Mesenchymal stem cell (in vitro differentiated cells and primary cell): ENCODE measurements around the gene RO60.
A peak's percentile ranks its signal among the peaks of the same experiment; 100 is the strongest.

Experiments
- DNase-seq: peaks from one replicate; pipeline ENCODE4 v3.0.0-alpha.2; 2013
- H2AFZ ChIP-seq: one replicate; pipeline ENCODE4 v1.6.1; 2013; ENCODE audit warnings: low read depth, mild to moderate bottlenecking, control low read depth, inconsistent platforms, low read length, moderate library complexity
- H2AK5ac ChIP-seq: 2 replicates; pipeline ENCODE4 v1.6.1; 2013; ENCODE audit warnings: low read length, moderate library complexity, mild to moderate bottlenecking, inconsistent platforms; ENCODE audit not compliant: severe bottlenecking
- H2BK120ac ChIP-seq: one replicate; pipeline ENCODE4 v1.6.1; 2013; ENCODE audit warnings: low read depth, mild to moderate bottlenecking, inconsistent platforms, low read length, moderate library complexity
- H2BK12ac ChIP-seq, 2 experiments: one replicate each; pipeline ENCODE4 v1.6.1; 2013; ENCODE audit warnings: inconsistent platforms in 2 of 2, low read length in 2 of 2, mild to moderate bottlenecking in 2 of 2, moderate library complexity in 2 of 2, control low read depth in 1 of 2
- H2BK15ac ChIP-seq: one replicate; pipeline ENCODE4 v1.6.1; 2013; ENCODE audit warnings: mild to moderate bottlenecking, low read depth, inconsistent platforms; ENCODE audit not compliant: poor library complexity, severe bottlenecking
- H2BK5ac ChIP-seq: 2 replicates; pipeline ENCODE4 v1.6.1; 2013; ENCODE audit warnings: low read depth, mild to moderate bottlenecking, low read length, control low read depth, inconsistent platforms; ENCODE audit not compliant: poor library complexity, severe bottlenecking
- H3K14ac ChIP-seq, 2 experiments: one replicate each; pipeline ENCODE4 v1.6.1; 2013; ENCODE audit warnings: inconsistent platforms in 2 of 2, low read length in 2 of 2, control low read depth in 1 of 2, mild to moderate bottlenecking in 1 of 2, moderate library complexity in 1 of 2
- H3K18ac ChIP-seq, 2 experiments: one replicate each; pipeline ENCODE4 v1.6.1; 2013; ENCODE audit warnings: inconsistent platforms in 2 of 2, low read length in 2 of 2, control low read depth in 1 of 2, low read depth in 1 of 2, mild to moderate bottlenecking in 1 of 2
- H3K23ac ChIP-seq, 2 experiments: one replicate each; pipeline ENCODE4 v1.6.1; 2013; ENCODE audit warnings: inconsistent platforms in 2 of 2, low read length in 2 of 2, mild to moderate bottlenecking in 2 of 2, moderate library complexity in 2 of 2, control low read depth in 1 of 2
- H3K27ac ChIP-seq: 2 replicates; pipeline ENCODE4 v1.5.1; 2013; ENCODE audit warnings: mild to moderate bottlenecking, moderate library complexity, low read length, control low read depth, inconsistent platforms; ENCODE audit not compliant: poor library complexity, severe bottlenecking
- H3K27me3 ChIP-seq, 2 experiments: 2 replicates each; pipeline versions ENCODE4 v1.6.1 to v1.7.0; 2013; ENCODE audit warnings: low read length in 2 of 2, mild to moderate bottlenecking in 2 of 2, moderate library complexity in 2 of 2, control low read depth in 1 of 2, inconsistent platforms in 1 of 2; ENCODE audit not compliant: control insufficient read depth in 1 of 2, insufficient read depth in 1 of 2
- H3K36me3 ChIP-seq, 2 experiments: 2 replicates each; pipeline versions ENCODE4 v1.6.1 to v1.7.0; 2013; ENCODE audit warnings: low read length in 2 of 2, control low read depth in 1 of 2, inconsistent platforms in 1 of 2, low read depth in 1 of 2, mild to moderate bottlenecking in 1 of 2; ENCODE audit not compliant: insufficient read depth in 2 of 2, control insufficient read depth in 1 of 2
- H3K4ac ChIP-seq, 2 experiments: one replicate each; pipeline ENCODE4 v1.6.1; 2013; ENCODE audit warnings: inconsistent platforms in 2 of 2, low read length in 2 of 2, mild to moderate bottlenecking in 2 of 2, moderate library complexity in 2 of 2, control low read depth in 1 of 2, low read depth in 1 of 2
- H3K4me1 ChIP-seq: 2 replicates; pipeline ENCODE4 v1.6.1; 2013; ENCODE audit warnings: low read depth, low read length, control low read depth; ENCODE audit not compliant: control insufficient read depth, insufficient read depth
- H3K4me2 ChIP-seq: 2 replicates; pipeline ENCODE4 v1.6.1; 2013; ENCODE audit warnings: low read length, mild to moderate bottlenecking, inconsistent platforms; ENCODE audit not compliant: poor library complexity, severe bottlenecking
- H3K4me3 ChIP-seq, 2 experiments: 2 replicates each; pipeline versions ENCODE4 v1.5.1 to v1.7.0; 2013; ENCODE audit warnings: low read length in 2 of 2, mild to moderate bottlenecking in 2 of 2, control low read depth in 1 of 2, low read depth in 1 of 2; ENCODE audit not compliant: insufficient read depth in 1 of 2
- H3K79me1 ChIP-seq: replicated peaks from 2 replicates; pipeline ENCODE4 v1.6.1; 2013; ENCODE audit warnings: mild to moderate bottlenecking, control low read depth, low read length, inconsistent platforms; ENCODE audit not compliant: poor library complexity, severe bottlenecking
- H3K9ac ChIP-seq: 2 replicates; pipeline ENCODE4 v1.7.0; 2013; ENCODE audit warnings: mild to moderate bottlenecking, low read length, moderate library complexity
- H3K9me3 ChIP-seq: 2 replicates; pipeline ENCODE4 v1.7.0; 2013; ENCODE audit warnings: mild to moderate bottlenecking, low read length; ENCODE audit not compliant: control insufficient read depth
- H4K8ac ChIP-seq: one replicate; pipeline ENCODE4 v1.6.1; 2013; ENCODE audit warnings: inconsistent platforms, mild to moderate bottlenecking, low read length, moderate library complexity
- H4K91ac ChIP-seq: one replicate; pipeline ENCODE4 v1.6.1; 2013; ENCODE audit warnings: mild to moderate bottlenecking, low read length, inconsistent platforms
- WGBS: methylation state at CpG from one replicate; pipeline ENCODE4 v1.1.7; 2013; ENCODE audit warnings: mixed read lengths; 5-methylcytosine and 5-hydroxymethylcytosine counted together

The RO60 gene

GRCh38 chr1:193054169-193054675, 5.2 kb upstream of the RO60 start:
- Histone ChIP-seq H2BK12ac (no peak overlapping the region), H2BK15ac (no peak overlapping the region), H3K27ac (no peak overlapping the region), H3K9me3 (no peaks in the 10 kb centered on the region), H3K4me1 (peaks cover 4% of the 10 kb centered on the region), H3K79me1 (peaks cover 19% of the 10 kb centered on the region), H2AK5ac (no peak overlapping the region), H3K18ac (no peak overlapping the region), H3K27me3 (no peaks in the 10 kb centered on the region), H3K9ac (no peak overlapping the region), H3K23ac (no peak overlapping the region), H3K4me2 (no peak overlapping the region), H3K4me3 (no peak overlapping the region), H3K36me3 (peaks cover 4 to 18% of the 10 kb centered on the region in 2 experiments), H4K8ac (no peak overlapping the region), H2BK120ac (no peak overlapping the region), H3K4ac (no peak overlapping the region), H3K14ac (no peak overlapping the region), H2BK5ac (no peak overlapping the region), H4K91ac (no peak overlapping the region), H2AFZ (no peak overlapping the region)
- no peak for DNase-seq
- WGBS = 82% methylated on average over 3 of the region's 4 CpGs

DNA sequence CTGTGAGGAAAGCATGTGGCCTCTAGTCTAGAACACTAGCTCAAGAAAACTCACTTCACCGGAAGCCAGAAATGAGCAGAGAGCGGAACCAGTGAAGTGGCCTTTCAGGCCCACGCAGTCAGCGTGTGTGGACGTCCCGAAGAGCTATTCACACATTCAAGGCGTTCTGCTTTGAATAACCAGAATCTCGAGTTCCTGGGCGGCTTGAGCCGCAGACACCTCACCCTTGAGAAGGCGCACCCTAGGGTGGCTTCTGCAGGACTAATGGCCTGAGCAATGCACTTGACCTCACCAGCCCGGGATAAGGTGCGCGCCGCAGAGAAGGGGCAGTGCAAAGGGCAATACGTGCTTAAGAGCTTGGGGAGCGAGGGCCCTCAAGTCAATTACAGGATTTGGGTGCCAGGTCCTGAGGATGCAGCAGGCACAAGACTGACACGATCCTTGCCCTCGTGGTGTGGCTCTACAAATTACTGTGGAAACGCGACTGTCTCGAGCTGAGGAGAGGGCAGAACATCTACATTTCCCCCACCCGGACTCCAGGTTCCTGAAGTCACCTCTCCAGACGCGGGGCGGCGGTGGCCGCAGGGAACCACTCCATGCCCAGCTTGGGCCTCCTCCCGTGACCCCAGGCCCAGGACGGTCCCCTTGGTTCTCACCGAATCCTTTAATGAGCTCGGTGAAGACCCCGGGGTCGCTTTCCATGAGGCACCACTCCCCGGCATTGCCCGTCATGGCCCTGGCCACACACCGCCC, 707 bp upstream of the RO60 start:
- H2AFZ ChIP-seq = peak overlapping the region; percentile 11
- peak overlapping the region; percentile 97 for H3K27ac ChIP-seq
- H2BK5ac ChIP-seq = no peak overlapping the region
- no peak overlapping the region for H2BK12ac ChIP-seq
- no peak overlapping the region for H2BK15ac ChIP-seq
- H3K9me3 ChIP-seq = no peaks in the 10 kb centered on the region
- no peaks in the 10 kb centered on the region for H3K27me3 ChIP-seq
- peak overlapping the region; percentile 69 for H4K91ac ChIP-seq
- H3K9ac ChIP-seq = peak overlapping the region; percentile 99
- peak overlapping the region in 1 of 2 experiments; percentile 30 for H3K14ac ChIP-seq
- H3K23ac ChIP-seq = peak overlapping the region in 1 of 2 experiments; percentile 63
- 4% methylated on average over 37 of the region's 37 CpGs for WGBS
- peak overlapping the region; percentile 42 for H3K4me2 ChIP-seq
- peak; percentile 70 for DNase-seq
- no peak overlapping the region for H2BK120ac ChIP-seq
- H2AK5ac ChIP-seq = no peak overlapping the region
- no peaks in the 10 kb centered on the region for H3K36me3 ChIP-seq
- peak overlapping the region; percentile 13 to 62 for H3K18ac ChIP-seq
- H3K79me1 ChIP-seq = peaks cover 9% of the 10 kb centered on the region
- peak overlapping the region; percentile 84 for H4K8ac ChIP-seq
- H3K4ac ChIP-seq = peak overlapping the region; percentile 5 to 57
- H3K4me3 ChIP-seq = peak overlapping the region; percentile 86 to 90
- peaks cover 4% of the 10 kb centered on the region for H3K4me1 ChIP-seq

DNA sequence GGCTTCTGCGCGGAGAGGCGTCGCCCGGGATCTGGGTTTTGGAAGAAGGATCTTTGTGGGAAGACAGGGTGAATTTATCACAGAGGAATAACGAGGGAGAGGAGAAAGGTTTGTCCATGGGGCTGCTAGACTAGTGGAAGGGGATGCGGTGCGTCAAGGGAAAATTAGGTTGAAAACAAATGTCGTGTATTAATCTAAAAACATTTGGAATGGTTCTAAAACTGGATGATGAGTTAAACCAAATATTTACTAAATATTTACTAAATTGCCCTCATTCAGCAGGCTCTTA, 647 bp downstream of the RO60 start:
- WGBS = 0% methylated on average over 8 of the region's 9 CpGs
- H3K9ac ChIP-seq = peak overlapping the region; percentile 99
- H4K91ac ChIP-seq = no peak overlapping the region

GRCh38 chr1:193060406-193060805, 994 bp downstream of the RO60 start:
- Histone ChIP-seq H2BK15ac (no peak overlapping the region), H3K4me3 (peak overlapping the region in 1 of 2 experiments; percentile 90), H3K4me1 (peaks cover 4% of the 10 kb centered on the region), H2BK12ac (no peak overlapping the region), H2AK5ac (no peak overlapping the region), H3K14ac (no peak overlapping the region), H4K8ac (no peak overlapping the region), H3K9ac (peak overlapping the region; percentile 99), H3K18ac (no peak overlapping the region), H3K9me3 (no peaks in the 10 kb centered on the region), H2BK5ac (no peak overlapping the region), H4K91ac (no peak overlapping the region), H3K27me3 (no peaks in the 10 kb centered on the region), H3K23ac (no peak overlapping the region), H2BK120ac (no peak overlapping the region), H3K4me2 (peak overlapping the region; percentile 77), H3K27ac (peak overlapping the region; percentile 62), H3K36me3 (no peaks in the 10 kb centered on the region), H3K79me1 (no peaks in the 10 kb centered on the region), H2AFZ (no peak overlapping the region), H3K4ac (no peak overlapping the region)
- WGBS = 43% methylated on average over 3 of the region's 4 CpGs
- no peak for DNase-seq

More for the DNA sequence above, 647 bp downstream of the RO60 start:
- H2BK12ac ChIP-seq = no peak overlapping the region
- H3K9me3 ChIP-seq = no peaks in the 10 kb centered on the region
- peak overlapping the region; percentile 97 for H3K27ac ChIP-seq
- no peaks in the 10 kb centered on the region for H3K27me3 ChIP-seq
- H3K79me1 ChIP-seq = peaks cover 2% of the 10 kb centered on the region
- peak overlapping the region; percentile 82 for H2BK5ac ChIP-seq
- H2BK120ac ChIP-seq = no peak overlapping the region
- H3K4ac ChIP-seq = no peak overlapping the region
- peak overlapping the region; percentile 86 to 90 for H3K4me3 ChIP-seq
- no peak overlapping the region for H3K23ac ChIP-seq
- no peak overlapping the region for H3K14ac ChIP-seq
- no peaks in the 10 kb centered on the region for H3K36me3 ChIP-seq
- H3K4me2 ChIP-seq = peak overlapping the region; percentile 42
- peaks cover 4% of the 10 kb centered on the region for H3K4me1 ChIP-seq
- no peak overlapping the region for H4K8ac ChIP-seq
- no peak for DNase-seq
- H2BK15ac ChIP-seq = peak overlapping the region; percentile 28
- no peak overlapping the region for H2AFZ ChIP-seq
- H2AK5ac ChIP-seq = no peak overlapping the region
- H3K18ac ChIP-seq = no peak overlapping the region
